Caco-2 (cell line): Measurements from ENCODE around the gene ASH1L. TPM values are rescaled to one million over a fixed set of nuclear protein-coding genes. Genes with fewer than 3 reads are reported as not detected.
"Not testable (repeated sequence)": the region's sequence is repeated elsewhere in the genome, so short reads cannot be mapped to it uniquely, and the experiment has no call there.

Experiments
- BruUV-seq: library from RNA; stranded (reverse); fragments of 400-500 nt; replicated peaks from 2 replicates; lab custom pipeline; 2021; lab: Mats Ljungman, UMichigan
- CTCF ChIA-PET: fragments of 300-600 bp; sonication (Branson Sonifier 250); formaldehyde crosslinking; loops from one replicate; lab custom pipeline; 2022; ENCODE audit warnings: antibody characterized with exemption; lab: Charles Lee
- POLR2A ChIA-PET: fragments of 300-600 bp; sonication (Branson Sonifier 250); formaldehyde crosslinking; loops from one replicate; lab custom pipeline; 2022; ENCODE audit warnings: antibody characterized with exemption; lab: Charles Lee
- DNase-seq, 2 experiments: peaks; one replicate each; pipeline versions ENCODE4 v3.0.0 to v3.0.0-alpha.2; 2020 to 2022
- H3K27me3 ChIP-seq: replicated peaks from 2 replicates; pipeline ENCODE4 v1.6.0; 2011; ENCODE audit warnings: low read length; ENCODE audit not compliant: control insufficient read depth, insufficient read depth
- H3K36me3 ChIP-seq: 2 replicates; pipeline ENCODE4 v1.5.1; 2011; ENCODE audit warnings: low read length; ENCODE audit not compliant: control insufficient read depth, insufficient read depth
- H3K4me1 ChIP-seq: fragments of 250-450 bp; sonication (Bioruptor Pico); 2 replicates; pipeline ENCODE4 v1.5.1; 2020; ENCODE audit warnings: mild to moderate bottlenecking
- H3K4me3 ChIP-seq: 2 replicates; pipeline ENCODE4 v1.5.1; 2011; ENCODE audit warnings: low read depth, mild to moderate bottlenecking, control low read depth, low read length
- H3K9me3 ChIP-seq: fragments of 250-450 bp; sonication (Bioruptor Pico); 2 replicates; pipeline ENCODE4 v1.5.1; 2020; ENCODE audit warnings: mild to moderate bottlenecking, moderate library complexity
- H3K27ac Mint-ChIP-seq: one replicate; pipeline ENCODE4 v1.8.0; 2022; ENCODE audit warnings: mixed read lengths; ENCODE audit not compliant: unreplicated experiment
- H3K27me3 Mint-ChIP-seq: one replicate; pipeline ENCODE4 v1.8.0; 2022; ENCODE audit warnings: mixed read lengths; ENCODE audit not compliant: insufficient read depth, unreplicated experiment
- H3K36me3 Mint-ChIP-seq: one replicate; pipeline ENCODE4 v1.8.0; 2022; ENCODE audit warnings: mild to moderate bottlenecking, mixed read lengths; ENCODE audit not compliant: insufficient read depth, unreplicated experiment
- H3K4me1 Mint-ChIP-seq: one replicate; pipeline ENCODE4 v1.8.0; 2022; ENCODE audit warnings: low read depth, mixed read lengths; ENCODE audit not compliant: unreplicated experiment
- H3K4me3 Mint-ChIP-seq: one replicate; pipeline ENCODE4 v1.8.0; 2022; ENCODE audit warnings: mild to moderate bottlenecking, moderate library complexity, mixed read lengths; ENCODE audit not compliant: unreplicated experiment
- H3K9me3 Mint-ChIP-seq: one replicate; pipeline ENCODE4 v1.8.0; 2022; ENCODE audit warnings: mixed read lengths; ENCODE audit not compliant: unreplicated experiment
- CTCF ChIP-seq, 2 experiments: fragments of 200-600 bp in 1 of 2; IDR thresholded peaks; 1 replicate in 1 of 2; 2 replicates in 1 of 2; pipeline versions ENCODE4 v1.5.1 to v1.8.0; 2011 to 2022; ENCODE audit warnings: antibody characterized with exemption in 1 of 2, control low read depth in 1 of 2, inconsistent platforms in 1 of 2, low read depth in 1 of 2, low read length in 1 of 2, mild to moderate bottlenecking in 1 of 2, moderate library complexity in 1 of 2; ENCODE audit not compliant: insufficient read depth in 1 of 2, severe bottlenecking in 1 of 2, unreplicated experiment in 1 of 2
- intact Hi-C: fragments of 100-400 bp; cut with micrococcal nuclease; formaldehyde crosslinking; loops from one replicate; pipeline ENCODE4 v1.10.0; 2022; ENCODE audit not compliant: unreplicated experiment
- total RNA-seq: library from RNA; stranded (reverse); gene quantifications from 2 replicates; pipeline ENCODE4 v1.2.3, GENCODE V29; 2022

Gene ASH1L
- total RNA-seq, 1 experiment from 2014 or later = 39.4 TPM

- intact Hi-C loops = no loop called here
- H3K9me3 Mint-ChIP-seq = no peaks in the 10 kb centered on the region
- BruUV-seq = no TSS peak
- Histone ChIP-seq H3K36me3 (no peaks in the 10 kb centered on the region), H3K9me3 (no peaks in the 10 kb centered on the region; the same call in 1 of the 2 replicates), H3K4me1 (0 out of 2 replicates have a peak, but pooled peaks cover 4% of the 10 kb centered on the region), H3K4me3 (no peak overlapping the region), H3K27me3 (no peaks in the 10 kb centered on the region)
- H3K27ac Mint-ChIP-seq = no peak overlapping the region
- ChIA-PET POLR2A (interaction anchor here (0.6 kb wide), 1 partner anchor 15 kb away, joined by 4 read pairs; no protein-coding TSS in a partner anchor), CTCF (interaction anchor here (0.6 to 0.8 kb wide), 4 partner anchors 63 to 181 kb away, joined by 3 to 10 read pairs (median 3); no protein-coding TSS in a partner anchor)
- H3K4me1 Mint-ChIP-seq = peaks cover 7% of the 10 kb centered on the region
- H3K27me3 Mint-ChIP-seq = no peaks in the 10 kb centered on the region
- H3K36me3 Mint-ChIP-seq = peaks cover 5% of the 10 kb centered on the region
- no peak overlapping the region for H3K4me3 Mint-ChIP-seq
- peak in 1 of 2 experiments; percentile 33 for TF ChIP-seq CTCF (IDR thresholded peaks at IDR 0.05; ENCODE audit: insufficient read depth in 1 of 2, low read depth in 1 of 2, low read length in 1 of 2, severe bottlenecking in 1 of 2, unreplicated experiment in 1 of 2)
- peak in 1 of 2 experiments; percentile 16 for DNase-seq
Observed at GRCh38 chr1:155504207-155504606, 58.4 kb downstream of the ASH1L start.

- no peaks in the 10 kb centered on the region; the same call in 1 of the 2 replicates for H3K9me3 ChIP-seq
- no peak for DNase-seq
- intact Hi-C loops = no loop called here
- CTCF ChIA-PET = no interaction called here
- no peak overlapping the region for H3K4me3 ChIP-seq
- Mint-ChIP-seq H3K27me3 (no peaks in the 10 kb centered on the region), H3K9me3 (no peaks in the 10 kb centered on the region), H3K4me3 (no peak overlapping the region), H3K36me3 (peaks cover 8% of the 10 kb centered on the region), H3K4me1 (peaks cover 7% of the 10 kb centered on the region), H3K27ac (no peak overlapping the region)
- H3K4me1 ChIP-seq = 0 out of 2 replicates have a peak, but pooled peaks cover 4% of the 10 kb centered on the region
- no peak for TF ChIP-seq CTCF (IDR thresholded peaks at IDR 0.05; ENCODE audit: insufficient read depth in 1 of 2, low read depth in 1 of 2, low read length in 1 of 2, severe bottlenecking in 1 of 2, unreplicated experiment in 1 of 2)
- no peaks in the 10 kb centered on the region for H3K27me3 ChIP-seq
- H3K36me3 ChIP-seq = no peaks in the 10 kb centered on the region
- POLR2A ChIA-PET = no interaction called here
- BruUV-seq = no TSS peak
Observed at GRCh38 chr1:155499953-155500639, 62.5 kb downstream of the ASH1L start.

- no peaks in the 10 kb centered on the region; the same call in 1 of the 2 replicates for H3K36me3 ChIP-seq
- H3K36me3 Mint-ChIP-seq = peaks cover 6% of the 10 kb centered on the region
- no peak for DNase-seq
- TF ChIP-seq CTCF (IDR thresholded peaks at IDR 0.05; ENCODE audit: insufficient read depth in 1 of 2, low read depth in 1 of 2, low read length in 1 of 2, severe bottlenecking in 1 of 2, unreplicated experiment in 1 of 2) = no peak
- no peak overlapping the region for H3K4me3 Mint-ChIP-seq
- H3K9me3 Mint-ChIP-seq = no peaks in the 10 kb centered on the region
- no peak overlapping the region for H3K4me3 ChIP-seq
- CTCF ChIA-PET = no interaction called here
- no TSS peak for BruUV-seq
- H3K27me3 ChIP-seq = no peaks in the 10 kb centered on the region
- H3K4me1 Mint-ChIP-seq = peaks cover 7% of the 10 kb centered on the region
- H3K27ac Mint-ChIP-seq = no peak overlapping the region
- 0 out of 2 replicates have a peak, but pooled peaks cover 4% of the 10 kb centered on the region for H3K4me1 ChIP-seq
- POLR2A ChIA-PET = no interaction called here
- no peaks in the 10 kb centered on the region; the same call in 1 of the 2 replicates for H3K9me3 ChIP-seq
- intact Hi-C loops = no loop called here
- no peaks in the 10 kb centered on the region for H3K27me3 Mint-ChIP-seq
Observed at GRCh38 chr1:155499263-155499662, 63.3 kb downstream of the ASH1L start.

GRCh38 chr1:155493595-155493994, 69.0 kb downstream of the ASH1L start:
- H3K4me3 ChIP-seq, H3K27me3 Mint-ChIP-seq, POLR2A ChIA-PET, DNase-seq, H3K4me1 ChIP-seq, BruUV-seq, H3K9me3 ChIP-seq, H3K4me3 Mint-ChIP-seq, H3K36me3 ChIP-seq, intact Hi-C loops, H3K27me3 ChIP-seq, H3K9me3 Mint-ChIP-seq, H3K27ac Mint-ChIP-seq, CTCF ChIA-PET: not testable (repeated sequence)
- peaks cover 23% of the 10 kb centered on the region for H3K36me3 Mint-ChIP-seq
- peaks cover 13% of the 10 kb centered on the region for H3K4me1 Mint-ChIP-seq

- H3K27ac Mint-ChIP-seq, H3K9me3 ChIP-seq, BruUV-seq, CTCF ChIA-PET, H3K4me3 Mint-ChIP-seq, H3K4me3 ChIP-seq, H3K27me3 ChIP-seq, POLR2A ChIA-PET, H3K4me1 Mint-ChIP-seq, DNase-seq, H3K27me3 Mint-ChIP-seq, intact Hi-C loops, H3K4me1 ChIP-seq, H3K9me3 Mint-ChIP-seq, H3K36me3 ChIP-seq: not testable (repeated sequence)
- peaks cover 17% of the 10 kb centered on the region for H3K36me3 Mint-ChIP-seq
Observed at GRCh38 chr1:155488419-155488818, 74.2 kb downstream of the ASH1L start.
